Mononuclear cell (primary cell): ENCODE results near the gene KDM2A. TPM values are rescaled to one million over a fixed set of nuclear protein-coding genes. Genes with fewer than 3 reads are reported as not detected.

ENCODE experiments used
- H3K27me3 ChIP-seq: 2 replicates; pipeline ENCODE4 v1.6.0; 2011; ENCODE audit warnings: low read length, control low read depth; ENCODE audit not compliant: insufficient read depth
- H3K4me1 ChIP-seq: 2 replicates; pipeline ENCODE4 v1.5.1; 2011; ENCODE audit warnings: mild to moderate bottlenecking, low read length, control low read depth; ENCODE audit not compliant: insufficient read depth
- H3K4me3 ChIP-seq: 2 replicates; pipeline ENCODE4 v1.5.1; 2011; ENCODE audit warnings: mild to moderate bottlenecking, low read length, moderate library complexity
- H3K9me3 ChIP-seq: 2 replicates; pipeline ENCODE4 v1.5.1; 2011; ENCODE audit warnings: low read depth, mild to moderate bottlenecking, control low read depth, low read length
- total RNA-seq: library from RNA; depleted of rRNA; stranded (reverse); fragments of >200 nt; gene quantifications from one replicate; pipeline ENCODE4 v1.2.3, GENCODE V29; 2012

KDM2A gene
- total RNA-seq, 1 donor, result 197 TPM

DNA sequence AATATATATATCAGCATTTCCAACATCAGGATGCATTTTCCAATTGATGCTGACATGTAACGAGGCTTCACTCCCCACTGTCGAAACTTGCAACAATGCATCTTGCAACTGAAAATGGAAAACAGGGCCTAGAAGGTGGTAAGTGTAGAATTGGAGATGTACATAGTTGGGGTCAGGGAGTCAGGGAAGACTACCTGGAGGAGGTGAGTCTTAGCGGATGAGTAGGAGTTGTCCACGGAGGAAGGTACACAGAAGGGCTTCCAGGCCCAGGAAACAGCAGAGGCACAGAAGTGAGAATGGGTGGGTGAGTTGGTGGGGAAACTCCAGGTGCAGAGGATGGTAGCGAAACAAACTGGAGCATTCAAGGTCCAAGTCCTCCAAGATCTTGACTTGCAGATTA, 145.2 kb downstream of the KDM2A start:
- H3K4me3 ChIP-seq, result no peak overlapping the region
- H3K27me3 ChIP-seq, result no peaks in the 10 kb centered on the region
- H3K4me1 ChIP-seq, result peaks cover 59% of the 10 kb centered on the region
- no peaks in the 10 kb centered on the region for H3K9me3 ChIP-seq

GRCh38 chr11:67264877-67265632, 146.0 kb downstream of the KDM2A start:
- no peak overlapping the region for H3K4me3 ChIP-seq
- H3K9me3 ChIP-seq, result no peaks in the 10 kb centered on the region
- peaks cover 67% of the 10 kb centered on the region for H3K4me1 ChIP-seq
- no peaks in the 10 kb centered on the region for H3K27me3 ChIP-seq

DNA sequence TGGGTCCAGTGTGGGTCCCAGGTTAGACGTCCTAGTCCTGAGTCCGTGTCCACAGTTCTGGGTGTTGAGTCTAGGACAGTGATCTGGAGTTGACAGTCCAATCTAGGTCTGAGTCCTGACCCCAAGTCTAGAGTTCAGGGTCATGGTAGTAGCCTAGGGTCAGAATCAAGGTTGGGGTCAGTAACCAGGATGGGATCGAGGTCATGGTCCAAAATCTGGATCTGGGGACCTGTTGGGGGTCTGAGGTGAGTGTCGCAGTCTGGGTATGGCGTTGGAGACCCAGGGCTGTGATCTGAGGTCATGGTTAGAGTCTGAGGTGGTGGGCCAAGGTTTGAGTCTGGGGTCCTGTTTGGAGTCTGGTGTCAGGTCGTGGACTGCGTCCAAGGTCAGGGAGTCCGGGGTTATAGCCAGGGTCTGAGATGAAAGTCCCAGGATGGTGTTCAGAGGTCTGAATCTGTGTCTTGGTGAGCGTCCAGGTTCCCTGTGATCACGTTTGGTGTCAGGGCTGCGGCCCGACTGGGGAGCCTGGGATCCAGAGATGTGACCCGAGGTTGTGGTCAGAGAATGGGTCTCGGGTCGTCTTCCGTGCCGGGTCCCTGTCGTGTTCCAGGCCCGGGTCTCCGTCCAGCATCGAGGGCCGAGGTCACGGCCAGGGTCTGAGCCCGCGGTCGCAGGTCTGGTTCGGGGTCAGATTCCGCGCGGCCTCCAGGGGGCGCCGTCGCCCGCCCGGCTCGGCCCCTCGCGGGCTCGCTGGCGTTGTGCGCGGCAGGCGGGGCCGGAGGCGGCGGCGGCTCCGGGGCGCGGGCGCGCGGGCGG, 146.8 kb downstream of the KDM2A start:
- Histone ChIP-seq H3K4me3 (no peak overlapping the region), H3K4me1 (peaks cover 75% of the 10 kb centered on the region), H3K9me3 (no peaks in the 10 kb centered on the region), H3K27me3 (no peaks in the 10 kb centered on the region)

DNA sequence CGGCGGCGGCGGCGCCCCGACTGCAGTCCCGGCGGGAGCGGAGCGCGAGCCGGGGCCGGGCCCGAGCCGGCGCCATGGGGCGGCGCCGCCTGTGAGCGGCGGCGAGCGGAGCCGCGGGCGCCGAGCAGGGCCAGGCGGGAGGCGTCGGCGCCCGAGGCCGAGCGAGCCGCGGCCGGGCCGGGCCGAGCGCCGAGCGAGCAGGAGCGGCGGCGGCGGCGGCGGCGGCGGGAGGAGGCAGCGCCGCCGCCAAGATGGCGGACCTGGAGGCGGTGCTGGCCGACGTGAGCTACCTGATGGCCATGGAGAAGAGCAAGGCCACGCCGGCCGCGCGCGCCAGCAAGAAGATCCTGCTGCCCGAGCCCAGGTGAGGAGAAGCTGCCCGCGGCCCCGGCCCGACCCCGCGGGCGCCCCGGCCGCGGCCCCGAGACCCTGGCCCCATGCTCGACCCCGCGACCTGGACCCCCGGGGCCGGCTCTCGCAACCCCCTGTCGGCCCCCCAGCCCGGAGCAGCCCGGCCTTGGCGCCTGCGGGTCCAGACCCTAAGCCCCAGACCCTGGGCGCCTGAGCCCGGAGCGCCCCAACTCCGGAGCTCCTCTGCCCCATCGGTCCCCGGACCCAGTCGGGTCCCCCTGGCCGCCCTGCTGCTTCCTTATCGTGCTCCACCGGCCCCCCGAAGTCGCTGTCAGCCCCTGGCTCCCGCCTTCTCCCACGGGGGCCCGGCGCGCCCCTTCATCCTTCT, 147.6 kb downstream of the KDM2A start, which contains the start of gene GRK2:
Gene GRK2, plus strand, starts transcription at position 25 of the 739 bp plus-strand sequence. Its CDS starts 227 bp downstream, at position 252.
- no peaks in the 10 kb centered on the region for H3K9me3 ChIP-seq
- no peaks in the 10 kb centered on the region for H3K27me3 ChIP-seq
- H3K4me3 ChIP-seq, result peak within 1 kb of the TSS; percentile 87
- H3K4me1 ChIP-seq, result peaks cover 77% of the 10 kb centered on the region

- no peaks in the 10 kb centered on the region for H3K9me3 ChIP-seq
- H3K4me1 ChIP-seq, result peaks cover 77% of the 10 kb centered on the region
- peak overlapping the region; percentile 87 for H3K4me3 ChIP-seq
- H3K27me3 ChIP-seq, result no peaks in the 10 kb centered on the region
These were observed 148.4 kb downstream of the KDM2A start for GRCh38 chr11:67267188-67268080.

- H3K9me3 ChIP-seq, result no peaks in the 10 kb centered on the region
- peak overlapping the region; percentile 87 for H3K4me3 ChIP-seq
- H3K4me1 ChIP-seq, result peaks cover 77% of the 10 kb centered on the region
- no peaks in the 10 kb centered on the region for H3K27me3 ChIP-seq
These were observed 149.3 kb downstream of the KDM2A start for GRCh38 chr11:67268081-67268961.

GRCh38 chr11:67268962-67269268, 149.9 kb downstream of the KDM2A start:
- Histone ChIP-seq H3K27me3 (no peaks in the 10 kb centered on the region), H3K9me3 (no peaks in the 10 kb centered on the region), H3K4me3 (peak overlapping the region; percentile 87), H3K4me1 (peaks cover 77% of the 10 kb centered on the region)

DNA sequence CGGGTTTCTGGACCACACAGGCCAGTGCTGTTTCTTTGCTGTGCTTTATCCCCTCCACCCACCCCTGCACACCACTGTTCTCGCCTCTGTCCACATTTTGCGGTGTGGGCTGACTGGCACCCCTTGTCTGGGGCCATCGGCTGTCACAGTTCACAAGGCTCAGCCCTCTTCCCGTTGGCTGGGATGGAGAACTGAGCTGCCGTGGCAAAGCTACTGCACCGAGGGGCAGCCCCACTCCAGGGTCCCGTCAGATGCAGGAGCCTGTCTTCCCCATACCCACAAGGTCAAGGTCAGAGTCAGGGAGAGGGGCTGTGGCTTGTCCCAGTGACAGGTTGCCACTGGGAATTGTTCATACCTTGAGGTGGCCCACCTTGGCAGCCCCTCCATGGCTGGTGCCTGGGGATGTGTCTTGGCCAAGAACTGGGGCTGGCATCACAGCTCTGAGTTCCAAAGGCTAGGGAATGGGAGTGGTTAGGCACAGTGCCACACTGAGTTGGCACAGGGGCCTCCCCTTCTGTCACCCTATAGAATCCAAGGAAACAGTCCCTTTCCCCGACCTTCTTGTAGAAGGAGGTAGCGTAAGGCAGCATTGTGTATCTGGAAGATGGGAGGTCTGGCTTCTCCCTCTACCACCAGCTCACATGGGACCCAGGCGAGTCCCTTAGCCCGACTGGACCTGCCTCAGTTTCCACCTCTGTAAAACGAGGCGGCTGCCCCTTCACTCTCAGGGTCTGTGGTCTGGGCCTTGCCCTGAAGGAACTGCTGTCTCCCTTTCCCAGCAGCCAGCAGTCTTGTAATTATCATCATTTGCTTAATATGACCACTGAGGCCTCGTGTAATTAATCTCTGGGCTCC, 150.6 kb downstream of the KDM2A start:
- no peaks in the 10 kb centered on the region for H3K27me3 ChIP-seq
- H3K9me3 ChIP-seq, result no peaks in the 10 kb centered on the region
- peak overlapping the region; percentile 87 for H3K4me3 ChIP-seq

GRCh38 chr11:67270256-67271204, 151.5 kb downstream of the KDM2A start:
- no peaks in the 10 kb centered on the region for H3K27me3 ChIP-seq
- no peaks in the 10 kb centered on the region for H3K9me3 ChIP-seq
- H3K4me1 ChIP-seq, result peaks cover 88% of the 10 kb centered on the region
- H3K4me3 ChIP-seq, result peak overlapping the region; percentile 87

More for the DNA sequence above, 150.6 kb downstream of the KDM2A start:
- peaks cover 80% of the 10 kb centered on the region for H3K4me1 ChIP-seq

GRCh38 chr11:67271205-67271540, 152.1 kb downstream of the KDM2A start:
- Histone ChIP-seq H3K9me3 (no peaks in the 10 kb centered on the region), H3K27me3 (no peaks in the 10 kb centered on the region), H3K4me1 (peaks cover 88% of the 10 kb centered on the region), H3K4me3 (peak overlapping the region; percentile 87)

DNA sequence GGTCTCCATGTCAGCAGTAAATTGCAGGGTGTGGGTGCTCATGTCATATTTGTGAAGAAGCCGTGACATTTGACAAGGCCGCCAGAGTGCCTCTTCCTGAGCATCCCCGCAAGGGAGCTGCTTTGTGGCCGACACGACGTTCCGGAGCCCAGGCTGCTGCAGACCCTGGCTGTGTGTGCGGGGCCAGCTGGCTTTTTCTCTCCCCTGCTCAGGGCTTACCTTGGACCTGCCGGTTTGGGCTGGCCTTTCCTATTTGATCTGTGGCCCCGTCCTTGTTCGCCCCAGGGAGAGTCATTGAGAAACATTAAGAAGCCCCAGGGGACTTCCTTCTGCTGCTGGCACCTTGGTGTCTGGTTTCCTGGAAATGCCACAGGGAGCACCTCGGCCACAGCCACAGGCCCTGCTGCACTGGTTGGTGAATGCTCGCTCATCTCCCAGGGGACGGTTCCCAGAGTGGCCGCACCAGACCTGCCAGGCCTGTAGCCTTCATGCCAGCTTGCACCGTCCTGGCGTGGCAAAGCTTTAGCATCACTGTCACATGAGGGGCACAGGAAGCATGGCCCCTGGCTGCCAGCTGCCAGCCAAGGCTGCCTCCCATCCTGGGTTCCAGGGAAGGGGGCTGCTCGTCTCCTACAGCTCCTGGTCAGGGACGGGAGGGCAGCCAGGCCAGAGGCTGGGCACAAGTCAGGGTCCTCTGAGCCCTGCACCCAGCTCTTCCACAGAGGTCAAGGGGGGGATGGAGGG, 152.7 kb downstream of the KDM2A start:
- peaks cover 94% of the 10 kb centered on the region for H3K4me1 ChIP-seq

More for the DNA sequence above, 152.7 kb downstream of the KDM2A start:
- Histone ChIP-seq H3K9me3 (no peaks in the 10 kb centered on the region), H3K4me3 (peak overlapping the region; percentile 87), H3K27me3 (no peaks in the 10 kb centered on the region)
